Heart left ventricle (tissue), 13 donors: ENCODE measurements around the gene ETV2.

Experiments
- CTCF ChIP-seq, 12 donors: fragments of 200-600 bp; sonication (generic) in 4 of 12; IDR thresholded peaks; one replicate each; pipeline versions ENCODE4 v1.5.0 to v1.8.0; 2018 to 2022; ENCODE audit warnings: antibody characterized with exemption in 12 of 12, mild to moderate bottlenecking in 5 of 12
- POLR2A ChIP-seq, 2 donors: fragments of 450-650 bp; IDR thresholded peaks; one replicate each; pipeline ENCODE4 v1.6.1; 2017; ENCODE audit warnings: antibody characterized with exemption in 2 of 2, mild to moderate bottlenecking in 2 of 2, moderate library complexity in 2 of 2
- donor health status: ischemic (EF 13 %, LVEDD 7.1; RV severe dilation, severe dysfunction).
- donor health status: DM: no; HTN: yes; CAD: no.
- donor health status: DM: no; HTN: no; CAD: no.
- donor health status: ischemic (EF 25% LVEDD 6.9; RV normal size, moderate dysfunction).
- donor health status: ischemic (EF 25% LVEDD 5.7; RV mildly dilated, moderate dysfunction).
- donor health status: ischemic (EF 35%, LVEDD 5.7; RV mildly dilated, moderate dysfunction).
- donor health status: nonischemic (EF 11% LVEDD 7.7; RV severe dilation, severe dysfunction).
- donor health status: DM: yes; HTN: yes; CAD: no.
- donor health status: PGD.
- donor health status: ischemic (EF 29% LVEDD 5.4; RV normal size, mild dysfunction).
- donor health status: nonischemic (EF 23%, LVEDD 6.1; RV moderate dilation, normal function).

DNA sequence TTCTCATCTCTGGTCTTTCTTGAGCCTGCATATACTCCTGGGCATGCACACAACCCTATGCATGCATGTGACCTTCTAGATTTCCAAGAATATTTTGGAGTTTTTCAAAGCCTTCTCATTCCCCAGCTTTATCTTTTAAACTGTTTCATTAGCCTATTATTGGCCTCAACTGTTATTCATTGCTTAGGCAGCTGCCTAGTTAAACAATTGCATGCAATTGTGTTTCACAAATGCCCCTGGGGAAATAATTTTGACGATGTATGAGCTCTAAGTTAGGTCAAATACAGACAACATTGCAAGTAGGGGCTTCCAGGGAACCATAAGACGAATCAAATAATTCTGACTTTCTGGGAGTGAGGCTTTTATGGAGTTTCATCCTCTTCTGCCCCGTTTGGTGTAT, 22.4 kb downstream of the ETV2 start:
- TF ChIP-seq CTCF (IDR thresholded peaks at IDR 0.05) = no peak
- no peak for TF ChIP-seq POLR2A (IDR thresholded peaks at IDR 0.05)
